ENCODE results near the gene FIGNL2.

DNA sequence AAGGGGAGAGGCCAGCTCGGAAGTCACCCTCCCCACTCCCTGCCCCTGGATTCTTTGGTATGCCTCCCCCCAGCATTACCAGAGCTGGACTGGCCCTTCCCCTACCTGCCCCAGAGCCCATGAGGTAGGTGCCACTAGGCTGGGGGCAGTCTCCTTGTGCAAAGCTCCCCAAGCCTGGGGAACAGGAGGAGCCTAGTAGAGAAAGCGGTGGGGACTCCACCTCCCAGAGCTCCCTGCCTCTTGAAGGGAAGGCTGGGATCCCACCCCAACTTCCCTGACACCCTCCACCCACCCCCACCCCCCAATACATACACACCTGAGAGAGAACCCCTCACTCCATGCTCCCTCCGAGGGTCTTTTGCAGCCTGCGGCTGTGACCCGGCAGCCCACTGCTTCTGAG, 30.4 kb downstream of the FIGNL2 start:
- TF ChIP-seq, protein P1, sequence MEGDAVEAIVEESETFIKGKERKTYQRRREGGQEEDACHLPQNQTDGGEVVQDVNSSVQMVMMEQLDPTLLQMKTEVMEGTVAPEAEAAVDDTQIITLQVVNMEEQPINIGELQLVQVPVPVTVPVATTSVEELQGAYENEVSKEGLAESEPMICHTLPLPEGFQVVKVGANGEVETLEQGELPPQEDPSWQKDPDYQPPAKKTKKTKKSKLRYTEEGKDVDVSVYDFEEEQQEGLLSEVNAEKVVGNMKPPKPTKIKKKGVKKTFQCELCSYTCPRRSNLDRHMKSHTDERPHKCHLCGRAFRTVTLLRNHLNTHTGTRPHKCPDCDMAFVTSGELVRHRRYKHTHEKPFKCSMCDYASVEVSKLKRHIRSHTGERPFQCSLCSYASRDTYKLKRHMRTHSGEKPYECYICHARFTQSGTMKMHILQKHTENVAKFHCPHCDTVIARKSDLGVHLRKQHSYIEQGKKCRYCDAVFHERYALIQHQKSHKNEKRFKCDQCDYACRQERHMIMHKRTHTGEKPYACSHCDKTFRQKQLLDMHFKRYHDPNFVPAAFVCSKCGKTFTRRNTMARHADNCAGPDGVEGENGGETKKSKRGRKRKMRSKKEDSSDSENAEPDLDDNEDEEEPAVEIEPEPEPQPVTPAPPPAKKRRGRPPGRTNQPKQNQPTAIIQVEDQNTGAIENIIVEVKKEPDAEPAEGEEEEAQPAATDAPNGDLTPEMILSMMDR (IDR thresholded peaks at IDR 0.05): no peak
- TF ChIP-seq POLR2A (IDR thresholded peaks at IDR 0.05) (no peak), POLR2AphosphoS5 (IDR thresholded peaks at IDR 0.05) (no peak)
